Left lobe of liver (tissue), 2 donors: Measurements from ENCODE around the gene KCNAB2. TPM values are rescaled to one million over a fixed set of nuclear protein-coding genes. Genes with fewer than 3 reads are reported as not detected.

Experiments
- ATAC-seq: fragments of 200-7000 bp; cut with Tn5 transposase; one replicate; pipeline ENCODE4 v1.9.1; 2020; ENCODE audit warnings: mild to moderate bottlenecking, moderate library complexity
- DNase-seq: peaks from one replicate; pipeline ENCODE4 v3.0.0-alpha.2; 2020; ENCODE audit warnings: low spot score
- total RNA-seq: library from RNA; stranded (reverse); gene quantifications from one replicate; pipeline ENCODE4 v1.2.1, GENCODE V29; 2021
- donor health status: DM: no; HTN: no; CAD: no; lungs with moderate emphysema.
- donor health status: DM: no; HTN: yes; CAD: no.

KCNAB2 gene
- 6.9 TPM for total RNA-seq

- no peak for ATAC-seq
These were observed at the start of gene KCNAB2 for GRCh38 chr1:6045561-6045960. Gene KCNAB2, plus strand, starts transcription at chr1:6045888. Its CDS starts 5,649 bp downstream, at chr1:6051537.

DNA sequence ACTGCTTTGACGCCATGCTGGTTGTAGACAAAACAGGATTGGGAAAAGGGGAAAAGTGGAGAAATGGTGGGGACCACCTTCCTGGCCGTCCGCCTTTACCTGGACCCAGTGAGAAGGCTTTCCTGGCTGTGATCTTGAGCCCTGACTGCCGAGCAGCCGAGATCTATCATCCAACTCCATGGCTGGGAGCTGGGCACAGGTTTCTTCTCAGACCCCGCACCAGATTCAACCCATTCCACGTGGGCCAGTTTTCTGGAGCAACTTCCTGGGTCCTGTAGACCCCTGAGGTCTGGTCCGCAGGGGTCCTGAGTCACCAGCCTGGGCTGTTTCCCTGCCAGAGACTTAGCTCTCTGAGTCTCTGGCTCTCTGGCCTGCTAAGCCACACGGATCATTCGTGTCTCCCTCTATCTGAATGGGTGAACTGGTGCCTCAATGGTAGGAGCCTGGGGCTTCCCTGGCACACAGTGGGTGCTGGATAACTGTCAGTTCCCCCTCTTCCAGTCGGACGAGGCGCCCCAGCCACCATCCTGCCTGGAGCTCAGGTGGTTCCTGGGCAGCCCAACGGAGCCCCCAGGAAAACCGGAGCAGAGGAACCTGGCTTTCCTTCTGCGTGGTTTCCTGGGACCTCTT lies 48.9 kb upstream of the KCNAB2 start:
- DNase-seq (no peak), ATAC-seq (no peak)

More at GRCh38 chr1:6045561-6045960, at the start of gene KCNAB2:
- DNase-seq, result no peak

DNA sequence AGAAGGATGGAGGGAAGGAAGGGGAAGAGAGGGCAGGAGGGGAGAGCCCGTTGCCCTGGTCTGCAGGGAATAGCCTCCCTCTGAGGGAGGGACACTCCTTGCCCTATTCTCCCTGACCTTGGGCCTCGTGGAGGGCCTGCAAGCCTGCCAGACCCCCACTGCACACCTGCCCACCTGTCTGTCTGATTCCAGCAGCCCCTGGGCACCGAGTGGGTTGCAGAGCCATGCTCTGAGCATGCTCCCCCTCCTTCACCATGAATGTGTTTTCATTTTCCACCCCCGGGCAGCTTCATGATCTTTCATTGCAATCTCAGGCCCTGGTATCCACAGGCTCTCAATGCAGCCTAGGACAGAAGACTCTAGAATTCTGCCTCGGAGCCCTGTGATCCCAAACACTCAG lies 48.4 kb upstream of the KCNAB2 start:
- ATAC-seq, result no peak
- DNase-seq, result no peak

DNA sequence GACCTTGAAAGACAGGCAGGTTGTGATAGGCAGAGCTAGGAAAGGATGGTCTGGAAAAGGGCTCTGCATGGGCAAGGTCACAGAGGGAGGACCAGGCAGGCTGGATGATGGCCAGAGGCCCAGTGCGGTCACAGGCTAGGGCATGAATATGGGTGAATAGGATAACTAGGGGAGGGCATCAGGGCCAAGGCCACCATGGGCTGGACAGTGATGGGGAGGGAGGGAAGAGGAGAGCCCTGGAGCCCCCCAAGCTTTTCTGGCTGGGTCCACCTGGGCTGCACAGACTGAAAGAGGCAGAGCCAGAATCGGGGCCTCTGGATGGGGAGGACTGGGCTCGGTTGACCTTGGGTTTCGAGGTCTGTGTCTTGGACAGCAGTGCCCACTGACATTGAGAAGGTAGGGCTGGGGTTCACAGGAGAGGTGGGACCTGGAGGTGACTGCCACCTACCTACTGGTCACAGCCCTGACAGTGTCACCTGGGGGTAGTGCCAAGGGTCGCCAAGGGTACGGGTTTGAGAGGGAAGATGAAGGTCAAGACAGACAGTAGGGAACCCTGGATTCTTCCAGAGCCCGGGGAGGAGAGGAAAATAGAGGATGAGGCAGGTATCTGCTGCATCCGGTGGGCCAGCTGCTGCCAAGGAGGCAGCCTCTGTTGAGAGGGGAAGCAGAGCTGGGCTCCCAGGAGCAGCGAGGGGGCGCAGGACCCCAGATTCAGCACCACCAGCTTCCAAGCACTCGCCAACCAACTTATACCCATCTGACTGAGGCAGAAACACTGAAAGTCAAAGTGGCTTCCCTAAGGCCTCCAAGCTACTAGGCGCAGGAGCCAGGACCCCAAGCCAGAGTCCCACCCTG lies 47.4 kb upstream of the KCNAB2 start:
- ATAC-seq, result no peak
- no peak for DNase-seq

GRCh38 chr1:5998906-5999301 lies 46.8 kb upstream of the KCNAB2 start:
- no peak for ATAC-seq
- no peak for DNase-seq

- DNase-seq (no peak), ATAC-seq (no peak)
These were observed 45.8 kb upstream of the KCNAB2 start for GRCh38 chr1:5999711-6000443.

GRCh38 chr1:6000444-6001288 lies 45.0 kb upstream of the KCNAB2 start:
- ATAC-seq (no peak), DNase-seq (no peak)

GRCh38 chr1:6001992-6002576 lies 43.6 kb upstream of the KCNAB2 start:
- DNase-seq (no peak), ATAC-seq (peak; percentile 63)

GRCh38 chr1:6002714-6003501 lies 42.8 kb upstream of the KCNAB2 start:
- ATAC-seq (peak; percentile 67), DNase-seq (no peak)

DNA sequence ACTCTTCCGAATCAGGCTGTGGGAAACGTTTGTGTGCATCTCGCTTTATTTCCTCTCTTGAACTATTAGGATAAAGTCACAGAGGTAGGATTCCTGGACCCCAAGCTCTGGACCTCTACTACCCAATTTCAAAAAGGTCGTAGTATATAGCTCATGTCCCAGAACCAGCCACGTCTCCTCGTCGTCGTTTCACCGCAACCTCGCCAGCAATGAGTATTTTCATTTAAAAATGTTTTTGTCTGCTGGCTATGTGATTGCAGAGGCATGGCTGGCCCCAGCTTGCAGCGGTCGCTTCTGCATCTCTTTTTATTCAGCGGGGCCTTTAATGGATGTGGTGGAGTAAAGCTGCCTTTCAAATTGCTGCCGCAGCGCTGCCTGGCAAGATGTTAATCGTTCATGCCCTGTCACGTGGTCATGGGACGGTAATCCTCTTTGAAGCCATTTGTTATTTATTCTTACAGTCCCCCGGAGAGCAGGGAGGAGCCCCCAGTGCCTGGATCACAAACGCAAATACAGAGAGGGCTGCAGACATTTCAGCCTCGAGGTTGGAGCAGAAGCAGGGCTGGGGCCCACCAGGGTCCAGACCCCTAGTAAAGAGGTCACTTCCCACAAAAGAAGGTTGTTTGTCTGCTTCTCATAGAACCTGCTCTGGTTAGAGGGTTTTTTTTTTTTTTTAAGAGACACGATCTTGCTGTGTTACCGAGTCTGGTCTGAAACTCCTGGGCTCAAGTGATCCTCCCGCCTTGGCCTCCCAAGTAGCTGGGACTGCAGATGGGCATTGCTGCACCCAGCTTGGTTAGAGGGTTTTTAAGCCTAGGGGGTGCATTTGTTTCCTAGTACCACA lies 41.9 kb upstream of the KCNAB2 start:
- DNase-seq (no peak), ATAC-seq (no peak)

DNA sequence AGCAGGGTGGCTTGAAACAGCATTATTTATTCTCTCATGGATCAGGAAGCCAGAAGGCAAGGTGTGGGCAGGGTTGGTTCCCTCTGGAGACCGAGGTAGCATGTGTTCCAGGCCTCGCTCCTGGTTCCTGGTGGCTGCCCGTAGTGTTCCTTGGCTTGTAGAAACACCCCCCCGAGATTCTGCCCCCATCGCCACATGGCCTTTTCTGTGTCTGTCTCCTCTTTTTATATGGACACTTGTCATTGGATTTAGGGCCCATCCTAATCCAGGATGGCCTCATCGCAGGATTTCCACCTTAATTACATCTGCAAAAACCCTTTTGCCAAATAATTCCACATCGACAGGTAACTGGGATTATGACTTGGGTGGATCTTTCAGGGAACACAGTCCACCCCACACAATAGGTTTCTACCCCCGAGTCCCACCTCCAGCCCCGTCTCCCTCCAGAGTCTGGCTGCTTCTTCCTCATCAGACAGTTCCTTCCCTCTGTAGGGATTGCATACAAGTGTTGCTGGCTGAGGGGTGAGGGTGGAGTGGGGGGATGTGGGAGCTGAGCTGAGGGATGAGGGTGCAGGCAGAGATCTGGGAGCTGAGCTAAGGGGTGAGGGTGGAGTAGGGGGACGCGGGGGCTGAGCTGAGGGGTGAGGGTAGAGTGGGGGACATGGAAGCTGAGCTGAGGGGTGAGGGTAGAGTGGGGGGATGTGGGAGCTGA lies 41.1 kb upstream of the KCNAB2 start:
- DNase-seq, result no peak
- ATAC-seq, result no peak

DNA sequence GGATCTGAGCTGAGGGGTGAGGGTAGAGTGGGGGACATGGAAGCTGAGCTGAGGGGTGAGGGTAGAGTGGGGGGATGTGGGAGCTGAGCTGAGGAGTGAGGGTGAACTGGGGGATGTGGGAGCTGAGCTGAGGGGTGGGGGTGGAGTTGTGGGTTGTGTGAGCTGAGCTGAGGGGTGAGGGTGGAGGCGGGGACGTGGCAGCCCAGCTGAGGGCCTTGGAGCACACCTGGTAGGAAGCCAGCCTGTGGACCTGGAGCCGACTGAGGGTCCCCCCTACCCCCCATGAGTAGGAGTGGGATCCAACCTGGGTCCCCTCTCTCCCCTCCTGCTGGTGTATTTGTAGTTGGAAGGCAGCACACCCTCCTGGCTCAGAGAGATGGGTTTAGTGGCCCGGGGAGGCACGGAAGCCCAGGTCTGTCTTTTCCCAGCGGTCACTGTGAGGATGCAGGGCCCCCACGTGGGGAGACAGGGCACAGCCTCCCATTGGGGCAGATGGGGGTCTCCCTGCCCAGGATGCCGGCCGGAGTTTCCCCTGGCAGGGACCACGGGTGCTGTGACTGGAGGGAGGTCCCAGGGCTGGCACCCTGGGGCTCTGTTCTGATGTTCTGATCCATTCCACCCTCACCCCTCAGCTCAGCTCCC lies 40.3 kb upstream of the KCNAB2 start:
- no peak for ATAC-seq
- no peak for DNase-seq

- ATAC-seq (no peak), DNase-seq (no peak)
These were observed 38.8 kb upstream of the KCNAB2 start for GRCh38 chr1:6006882-6007281.

DNA sequence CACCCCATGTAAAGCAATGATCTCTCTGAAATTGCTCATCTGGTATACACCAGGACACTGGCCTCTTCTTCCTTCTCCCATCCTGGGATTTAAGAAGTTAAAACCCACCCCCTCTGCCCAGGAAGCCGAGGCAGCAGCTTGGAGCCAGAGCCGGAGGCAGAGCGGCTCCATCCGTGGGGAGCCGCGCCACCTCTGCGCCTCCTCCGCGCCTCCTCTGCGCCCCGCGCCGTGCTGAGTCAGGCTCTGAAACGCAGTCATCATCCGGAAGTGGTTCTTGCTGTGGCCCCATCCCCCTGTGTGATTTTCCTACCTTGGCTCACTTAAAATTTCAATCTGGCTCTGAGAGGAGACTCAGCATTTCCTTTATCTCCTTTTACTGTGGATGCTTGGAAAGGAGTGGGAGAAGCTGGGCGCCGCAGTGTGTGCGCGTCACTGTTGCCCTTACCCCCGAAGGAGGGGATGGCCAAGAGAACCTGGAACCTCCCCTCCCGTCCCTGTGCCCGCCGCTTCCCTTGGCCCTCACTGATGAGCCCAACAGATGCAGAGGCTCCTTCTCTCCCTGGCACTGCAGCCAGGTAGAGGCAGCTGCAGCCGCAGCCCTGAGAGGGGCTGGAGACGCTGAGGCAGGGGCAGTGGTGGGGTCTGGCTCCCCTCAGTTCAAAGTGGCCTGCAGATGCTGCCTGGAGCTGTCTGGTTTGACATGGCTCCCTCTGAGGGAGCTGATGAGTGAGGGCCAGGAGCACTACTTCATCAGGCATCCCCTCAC lies 38.2 kb upstream of the KCNAB2 start:
- ATAC-seq (no peak), DNase-seq (no peak)

DNA sequence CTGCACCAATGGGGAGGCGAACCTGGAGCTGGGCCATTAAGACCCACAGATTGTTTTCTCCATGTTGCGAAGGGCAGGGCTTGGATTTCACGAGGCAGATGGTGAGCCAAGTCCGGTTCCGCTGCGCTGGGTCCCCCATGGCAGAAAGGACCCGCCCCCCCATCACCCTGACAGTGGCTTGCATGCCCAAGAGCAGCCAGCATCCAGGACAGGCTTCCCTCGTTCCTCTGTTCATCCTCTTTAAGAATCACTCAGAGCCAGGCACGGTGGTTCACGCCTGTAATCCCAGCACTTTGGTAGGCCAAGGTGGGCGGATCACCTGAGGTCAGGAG lies 37.6 kb upstream of the KCNAB2 start:
- DNase-seq, result no peak
- ATAC-seq, result no peak

- ATAC-seq (no peak), DNase-seq (no peak)
These were observed 37.0 kb upstream of the KCNAB2 start for GRCh38 chr1:6008696-6009095.
